Endometrium (tissue), 2 donors: Measurements from ENCODE around the gene CRLF3.
"Not testable (repeated sequence)": the region's sequence is repeated elsewhere in the genome, so short reads cannot be mapped to it uniquely, and the experiment has no call there.

Experiments
- FAIRE-seq: peaks from 2 replicates; lab custom pipeline; 2012; peaks lifted over from hg19 to GRCh38; lab: Jason Lieb, UNC
- donor health status: control.
- donor health status: control.

Gene CRLF3

GRCh38 chr17:30814860-30815259 is 9.6 kb downstream of the CRLF3 start:
- not testable (repeated sequence) for FAIRE-seq

GRCh38 chr17:30814236-30814635 is 10.3 kb downstream of the CRLF3 start:
- FAIRE-seq = not testable (repeated sequence)

GRCh38 chr17:30812218-30813177 is 12.0 kb downstream of the CRLF3 start:
- FAIRE-seq = no peak

- no peak for FAIRE-seq
Observed at GRCh38 chr17:30809867-30810266, 14.6 kb downstream of the CRLF3 start.

GRCh38 chr17:30808785-30809286 is 15.7 kb downstream of the CRLF3 start:
- no peak for FAIRE-seq

- no peak for FAIRE-seq
Observed at GRCh38 chr17:30807896-30808295, 16.6 kb downstream of the CRLF3 start.

- FAIRE-seq = no peak
Observed at GRCh38 chr17:30805944-30806456, 18.5 kb downstream of the CRLF3 start.

GRCh38 chr17:30801671-30802070 is 22.8 kb downstream of the CRLF3 start:
- no peak for FAIRE-seq

GRCh38 chr17:30796016-30796415 is 28.5 kb downstream of the CRLF3 start:
- no peak for FAIRE-seq

- FAIRE-seq = no peak
Observed at GRCh38 chr17:30794372-30794771, 30.1 kb downstream of the CRLF3 start.

GRCh38 chr17:30793282-30793977 is 31.1 kb downstream of the CRLF3 start:
- FAIRE-seq = no peak

- peak; percentile 29 for FAIRE-seq
Observed at GRCh38 chr17:30790279-30790678, 34.2 kb downstream of the CRLF3 start.

- FAIRE-seq = no peak
Observed at GRCh38 chr17:30788918-30789317, 35.6 kb downstream of the CRLF3 start.

- FAIRE-seq = no peak
Observed at GRCh38 chr17:30782206-30782605, 42.3 kb downstream of the CRLF3 start.

- FAIRE-seq = no peak
Observed at GRCh38 chr17:30780343-30780742, 44.1 kb downstream of the CRLF3 start.

- FAIRE-seq = not testable (repeated sequence)
Observed at GRCh38 chr17:30768771-30769170, 55.7 kb downstream of the CRLF3 start.

- peak; percentile 62 for FAIRE-seq
Observed at GRCh38 chr17:30767641-30768404, 56.7 kb downstream of the CRLF3 start.

GRCh38 chr17:30761060-30761459 is 63.4 kb downstream of the CRLF3 start:
- FAIRE-seq = no peak

GRCh38 chr17:30753291-30753690 is 71.2 kb downstream of the CRLF3 start:
- not testable (repeated sequence) for FAIRE-seq

- FAIRE-seq = not testable (repeated sequence)
Observed at GRCh38 chr17:30750982-30751381, 73.5 kb downstream of the CRLF3 start.

GRCh38 chr17:30747621-30748020 is 76.9 kb downstream of the CRLF3 start:
- FAIRE-seq = not testable (repeated sequence)

- FAIRE-seq = not testable (repeated sequence)
Observed at GRCh38 chr17:30742669-30743068, 81.8 kb downstream of the CRLF3 start.
